WTC11 (cell line): Measurements from ENCODE around the gene FAM3C.

ENCODE experiments used
- ATF2 ChIP-seq: sonication (generic); formaldehyde crosslinking; IDR thresholded peaks from 2 replicates; pipeline ENCODE4 v1.8.1; 2022; ENCODE audit warnings: low read depth, missing genetic modification reagents, borderline replicate concordance
- E2F1 ChIP-seq: sonication (generic); formaldehyde crosslinking; IDR thresholded peaks from 2 replicates; pipeline ENCODE4 v1.8.0; 2022; ENCODE audit warnings: mild to moderate bottlenecking, missing genetic modification reagents
- ESRRA ChIP-seq: sonication (generic); formaldehyde crosslinking; IDR thresholded peaks from 2 replicates; pipeline ENCODE4 v1.8.1; 2022; ENCODE audit warnings: mild to moderate bottlenecking, missing genetic modification reagents, borderline replicate concordance
- IRF1 ChIP-seq: sonication (generic); formaldehyde crosslinking; IDR thresholded peaks from 2 replicates; pipeline ENCODE4 v1.8.0; 2023; ENCODE audit warnings: missing genetic modification reagents
- MLX ChIP-seq: sonication (generic); formaldehyde crosslinking; IDR thresholded peaks from 2 replicates; pipeline ENCODE4 v1.8.1; 2023; ENCODE audit warnings: mild to moderate bottlenecking, missing genetic modification reagents, moderate library complexity
- ZNF396 ChIP-seq: fragments of 250-450 bp; sonication (Bioruptor Pico); IDR thresholded peaks from 2 replicates; pipeline ENCODE4 v1.8.0; 2021; ENCODE audit warnings: mild to moderate bottlenecking, moderate library complexity, borderline replicate concordance
- TF ChIP-seq, protein P1 (sequence below): sonication (generic); formaldehyde crosslinking; IDR thresholded peaks from 2 replicates; pipeline ENCODE4 v1.8.0; 2022; ENCODE audit warnings: mild to moderate bottlenecking, missing genetic modification reagents
- TF ChIP-seq, protein P2 (sequence below): sonication (generic); formaldehyde crosslinking; IDR thresholded peaks from 2 replicates; pipeline ENCODE4 v1.8.1; 2022; ENCODE audit warnings: mild to moderate bottlenecking, missing genetic modification reagents, moderate library complexity, borderline replicate concordance

DNA sequence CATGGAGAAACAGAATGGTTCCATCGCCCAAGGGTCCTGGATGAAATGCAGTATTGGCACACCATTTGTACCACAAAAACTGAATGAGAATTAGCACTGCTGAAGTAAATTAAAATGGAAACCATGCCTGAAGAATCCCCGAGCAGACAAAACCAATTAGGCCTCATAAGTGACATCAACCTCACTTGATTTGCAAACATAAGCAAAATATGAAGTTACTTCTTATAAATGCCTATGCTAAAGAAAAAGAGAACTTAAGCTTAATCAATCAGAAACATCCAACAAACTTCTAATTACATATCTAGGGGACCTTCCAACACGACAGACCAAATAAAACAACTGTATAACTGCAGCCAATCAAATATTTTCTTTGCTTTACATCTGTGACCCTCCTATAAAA, 4.4 kb downstream of the FAM3C start:
- TF ChIP-seq, protein P1, sequence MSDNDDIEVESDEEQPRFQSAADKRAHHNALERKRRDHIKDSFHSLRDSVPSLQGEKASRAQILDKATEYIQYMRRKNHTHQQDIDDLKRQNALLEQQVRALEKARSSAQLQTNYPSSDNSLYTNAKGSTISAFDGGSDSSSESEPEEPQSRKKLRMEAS (CRISPR knock-in tag) = no peak
- TF ChIP-seq ZNF396 (CRISPR knock-in tag) = no peak
- no peak for TF ChIP-seq IRF1 (CRISPR knock-in tag)
- TF ChIP-seq ATF2 (CRISPR knock-in tag) = no peak
- TF ChIP-seq, protein P2, sequence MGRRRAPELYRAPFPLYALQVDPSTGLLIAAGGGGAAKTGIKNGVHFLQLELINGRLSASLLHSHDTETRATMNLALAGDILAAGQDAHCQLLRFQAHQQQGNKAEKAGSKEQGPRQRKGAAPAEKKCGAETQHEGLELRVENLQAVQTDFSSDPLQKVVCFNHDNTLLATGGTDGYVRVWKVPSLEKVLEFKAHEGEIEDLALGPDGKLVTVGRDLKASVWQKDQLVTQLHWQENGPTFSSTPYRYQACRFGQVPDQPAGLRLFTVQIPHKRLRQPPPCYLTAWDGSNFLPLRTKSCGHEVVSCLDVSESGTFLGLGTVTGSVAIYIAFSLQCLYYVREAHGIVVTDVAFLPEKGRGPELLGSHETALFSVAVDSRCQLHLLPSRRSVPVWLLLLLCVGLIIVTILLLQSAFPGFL (CRISPR knock-in tag) = no peak
- TF ChIP-seq E2F1 (CRISPR knock-in tag) = no peak
- TF ChIP-seq ESRRA (CRISPR knock-in tag) = no peak
- no peak for TF ChIP-seq MLX (CRISPR knock-in tag)
